ENCODE measurements around the gene NARS2.
A peak's percentile ranks its signal among the peaks of the same experiment; 100 is the strongest.

Gene NARS2

GRCh38 chr11:78428266-78428636, 146.4 kb downstream of the NARS2 start:
- DNase-seq, result no peak

GRCh38 chr11:78427615-78428265, 146.9 kb downstream of the NARS2 start:
- no peak for DNase-seq

- DNase-seq, result no peak
Observed at GRCh38 chr11:78426845-78427244, 147.8 kb downstream of the NARS2 start.

GRCh38 chr11:78425399-78426070, 149.1 kb downstream of the NARS2 start:
- no peak for DNase-seq

GRCh38 chr11:78424334-78425270, 150.1 kb downstream of the NARS2 start:
- no peak for DNase-seq

- DNase-seq, result no peak
Observed at GRCh38 chr11:78423241-78423640, 151.4 kb downstream of the NARS2 start.

GRCh38 chr11:78420796-78421209, 153.9 kb downstream of the NARS2 start:
- DNase-seq, result peak; percentile 24

GRCh38 chr11:78420255-78420764, 154.4 kb downstream of the NARS2 start:
- no peak for DNase-seq

- DNase-seq, result no peak
Observed at GRCh38 chr11:78419327-78419726, 155.3 kb downstream of the NARS2 start.

GRCh38 chr11:78418584-78419211, 156.0 kb downstream of the NARS2 start:
- no peak for DNase-seq

- DNase-seq, result peak; percentile 47
Observed at GRCh38 chr11:78417888-78418583, 156.6 kb downstream of the NARS2 start.

- DNase-seq, result no peak
Observed at GRCh38 chr11:78417175-78417887, 157.3 kb downstream of the NARS2 start, which contains the start of gene GAB2. GAB2 (minus strand) TSS chr11:78417820; CDS start chr11:78417720, 100 bp downstream.

- peak; percentile 64 for DNase-seq
Observed at GRCh38 chr11:78416285-78417174, 158.1 kb downstream of the NARS2 start.

GRCh38 chr11:78415338-78415737, 159.3 kb downstream of the NARS2 start:
- no peak for DNase-seq

- DNase-seq, result no peak
Observed at GRCh38 chr11:78414321-78415051, 160.2 kb downstream of the NARS2 start.

GRCh38 chr11:78408619-78409018, 166.0 kb downstream of the NARS2 start:
- no peak for DNase-seq

- DNase-seq, result no peak
Observed at GRCh38 chr11:78406568-78407196, 168.0 kb downstream of the NARS2 start.

GRCh38 chr11:78405805-78406204, 168.9 kb downstream of the NARS2 start:
- DNase-seq, result no peak

- DNase-seq, result no peak
Observed at GRCh38 chr11:78403781-78404180, 170.9 kb downstream of the NARS2 start.

Data from NCI-H1417 treated with DMSO at 0.1 percent for 48 hours (cell line).